Pulmonary artery endothelial cell (primary cell): Measurements from ENCODE around the gene POLR2H. TPM values are rescaled to one million over a fixed set of nuclear protein-coding genes. Genes with fewer than 3 reads are reported as not detected.
A peak's percentile ranks its signal among the peaks of the same experiment; 100 is the strongest.

Experiments
- DNase-seq: peaks from one replicate; pipeline ENCODE4 v3.0.0-alpha.2; 2011; ENCODE audit warnings: low read depth, low spot score
- total RNA-seq: library from RNA; depleted of rRNA; stranded (reverse); fragments of >200 nt; gene quantifications from 2 replicates; pipeline ENCODE4 v1.2.3, GENCODE V29; 2014

POLR2H gene
- total RNA-seq, 1 donor from 2014 or later: 106 TPM

DNA sequence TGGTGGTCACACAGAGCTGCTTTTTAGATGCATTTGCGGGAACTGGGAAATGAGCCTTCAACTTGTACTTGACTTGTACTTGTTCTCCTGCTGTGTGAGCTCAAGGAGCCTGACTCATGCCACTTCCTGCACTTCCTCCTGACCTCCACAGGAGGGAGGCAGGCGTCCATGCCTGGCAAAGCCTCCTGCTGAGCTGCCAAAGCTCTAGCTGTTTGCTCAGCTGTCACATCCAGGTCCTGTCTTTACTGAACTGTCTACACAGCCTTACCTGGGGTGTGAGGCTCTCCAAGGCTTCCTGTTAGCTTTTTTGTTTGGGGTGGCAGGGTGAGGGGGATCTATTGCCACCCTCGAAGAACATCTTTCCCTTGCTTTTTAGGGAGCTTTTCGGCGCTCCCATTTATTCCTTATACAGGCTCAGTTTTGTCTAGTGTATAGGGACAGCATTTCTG is 10.1 kb downstream of the POLR2H start:
- DNase-seq: peak; percentile 78

DNA sequence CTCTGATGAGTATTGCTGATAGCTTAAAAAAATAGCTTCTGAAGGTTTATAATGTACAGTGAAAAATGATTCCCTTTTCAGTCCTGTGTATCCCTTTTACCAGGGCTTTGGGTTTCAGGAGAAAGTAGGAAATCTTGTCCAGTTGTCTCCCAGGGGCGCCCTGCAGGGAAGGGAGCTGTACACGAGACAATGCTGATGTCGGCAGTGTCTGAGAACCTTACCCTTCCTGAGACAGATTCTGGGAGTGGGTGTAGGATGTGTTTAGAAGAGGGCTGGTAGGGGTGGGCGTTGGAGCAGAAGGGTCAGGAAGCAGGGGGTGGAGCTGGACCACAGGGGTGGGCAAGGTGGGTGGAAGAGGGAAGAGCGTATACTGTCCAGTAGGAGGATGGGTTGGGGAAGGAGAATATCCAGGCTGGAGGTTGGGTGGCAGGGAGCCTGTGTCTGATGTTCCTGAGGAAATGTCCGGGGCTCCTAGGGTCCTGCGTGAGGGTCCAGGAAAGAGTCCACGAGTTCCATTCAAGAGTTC is 10.8 kb downstream of the POLR2H start:
- DNase-seq: no peak

DNA sequence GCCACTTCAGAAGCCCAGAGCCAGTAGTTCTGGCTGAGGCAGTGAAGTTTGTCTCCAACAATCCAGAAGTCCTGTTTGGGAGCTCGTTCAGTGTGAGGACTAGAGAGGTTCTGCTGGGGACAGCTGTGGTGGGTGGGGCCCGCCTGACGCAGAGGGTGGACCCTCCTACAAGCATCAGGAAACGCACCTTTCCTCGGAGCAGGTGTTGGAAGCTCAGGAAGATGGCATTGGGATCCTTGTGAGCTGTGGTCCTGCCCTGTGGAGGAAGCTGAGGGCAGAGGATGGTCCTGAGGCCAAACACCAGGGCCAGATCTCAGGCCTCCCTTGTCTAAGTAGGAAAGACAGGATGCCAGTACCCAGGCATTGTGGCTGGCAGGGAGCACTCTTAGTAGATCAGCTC is 11.4 kb downstream of the POLR2H start:
- no peak for DNase-seq

DNA sequence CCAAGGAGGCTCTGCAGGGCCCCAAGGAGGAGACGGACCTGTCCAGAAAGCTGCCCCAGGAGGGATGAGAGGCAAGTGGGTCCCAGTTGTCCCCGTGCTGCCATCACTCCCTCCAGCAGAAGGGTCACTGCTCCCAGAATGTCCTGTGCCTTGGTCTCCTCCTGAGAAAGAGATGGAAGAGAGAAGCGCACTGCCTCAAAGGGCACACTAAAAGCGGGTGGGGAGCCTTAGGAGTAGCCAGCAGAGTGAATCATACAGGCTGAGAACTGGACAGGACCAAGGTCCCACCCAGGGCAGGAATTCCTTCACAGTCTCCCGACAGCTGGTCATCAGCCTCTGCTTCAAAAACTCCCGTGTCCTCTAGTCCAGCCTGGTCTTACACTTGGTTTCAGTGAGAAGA is 11.9 kb downstream of the POLR2H start:
- DNase-seq: no peak

DNA sequence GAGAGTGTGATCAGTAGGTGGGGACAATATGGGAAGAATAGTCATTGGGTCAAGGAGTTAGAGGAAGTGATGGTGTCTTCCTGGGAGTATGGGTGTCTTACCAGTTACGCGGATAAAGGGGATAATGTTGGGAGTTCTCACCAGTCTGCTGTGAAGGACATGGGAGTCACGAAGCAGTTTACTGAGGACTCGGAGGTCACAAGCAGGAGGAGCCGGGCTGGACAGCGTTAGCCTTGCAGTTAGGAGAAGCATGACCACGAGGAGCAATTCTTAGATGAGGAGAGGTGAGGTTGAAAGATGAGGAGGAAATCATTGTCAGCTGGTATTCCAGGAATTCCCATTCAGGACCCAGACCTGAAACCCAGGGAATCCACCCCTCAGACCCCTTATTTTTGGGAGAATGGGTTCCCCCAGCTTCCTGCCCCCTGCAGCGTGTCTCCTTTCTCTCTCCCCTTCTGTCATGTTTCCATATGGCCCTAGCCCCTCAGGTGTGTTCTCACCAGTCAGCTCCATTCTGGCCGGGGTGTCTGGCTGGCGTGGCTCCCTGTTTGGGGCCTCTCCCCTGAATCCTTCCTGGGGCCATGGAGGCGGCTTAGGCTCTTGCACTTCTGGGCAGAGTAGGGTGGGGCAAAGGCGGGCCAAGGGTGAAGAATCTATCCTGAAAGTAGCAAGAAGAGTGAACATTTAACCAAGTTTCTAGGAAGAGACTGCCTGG is 14.4 kb downstream of the POLR2H start:
- no peak for DNase-seq

DNA sequence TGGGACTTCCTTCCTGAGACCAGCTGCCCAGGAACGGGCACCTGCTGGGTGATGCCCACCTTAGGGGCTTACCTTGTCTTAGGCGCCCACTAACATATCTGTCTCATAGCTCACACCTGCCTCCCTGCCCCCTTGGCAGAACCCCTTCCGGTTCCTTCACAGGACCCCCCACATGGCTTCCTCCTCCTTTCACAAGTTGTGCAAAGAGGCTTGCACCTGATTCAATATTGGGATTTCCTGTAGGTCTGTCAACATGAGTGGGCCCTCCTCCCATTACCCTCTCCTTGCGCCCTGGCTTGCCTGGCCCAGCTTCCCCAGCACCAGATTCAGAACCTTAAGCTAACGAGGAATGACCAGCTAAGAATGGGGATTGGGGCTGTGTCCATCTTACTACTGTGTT is 15.9 kb downstream of the POLR2H start:
- DNase-seq: no peak

DNA sequence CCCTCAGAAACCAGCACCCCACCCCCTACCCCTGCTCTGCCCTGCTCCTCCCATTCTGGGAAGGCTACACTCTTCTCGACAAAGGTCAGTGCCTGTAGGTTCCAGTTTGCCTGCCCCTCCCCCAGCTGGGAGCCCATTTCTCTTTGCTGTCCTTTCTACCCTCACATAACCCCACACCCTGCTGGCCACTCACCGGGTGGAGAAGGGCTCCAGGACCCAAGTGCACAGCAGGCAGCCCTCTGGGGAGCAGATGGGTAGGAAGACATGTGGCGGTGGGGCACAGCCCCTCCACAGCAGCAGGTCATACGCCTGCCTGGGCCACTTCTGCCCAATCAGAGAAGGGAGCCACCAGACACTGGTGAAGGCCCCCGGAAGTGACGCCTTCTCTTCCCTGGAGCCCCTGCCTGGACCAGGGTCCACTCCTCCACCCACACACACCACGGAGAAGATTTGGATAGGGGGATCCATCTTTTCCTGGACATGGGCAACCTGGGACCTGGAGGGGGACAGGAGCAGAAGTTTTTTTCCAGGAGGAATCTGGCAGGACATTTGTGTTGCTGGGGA is 16.5 kb downstream of the POLR2H start, which contains the start of gene THPO:
Gene THPO (minus strand): TSS at position 326 of the 564 bp plus-strand sequence. CDS start 1,948 bp downstream, outside the sequence.
- DNase-seq: no peak

DNA sequence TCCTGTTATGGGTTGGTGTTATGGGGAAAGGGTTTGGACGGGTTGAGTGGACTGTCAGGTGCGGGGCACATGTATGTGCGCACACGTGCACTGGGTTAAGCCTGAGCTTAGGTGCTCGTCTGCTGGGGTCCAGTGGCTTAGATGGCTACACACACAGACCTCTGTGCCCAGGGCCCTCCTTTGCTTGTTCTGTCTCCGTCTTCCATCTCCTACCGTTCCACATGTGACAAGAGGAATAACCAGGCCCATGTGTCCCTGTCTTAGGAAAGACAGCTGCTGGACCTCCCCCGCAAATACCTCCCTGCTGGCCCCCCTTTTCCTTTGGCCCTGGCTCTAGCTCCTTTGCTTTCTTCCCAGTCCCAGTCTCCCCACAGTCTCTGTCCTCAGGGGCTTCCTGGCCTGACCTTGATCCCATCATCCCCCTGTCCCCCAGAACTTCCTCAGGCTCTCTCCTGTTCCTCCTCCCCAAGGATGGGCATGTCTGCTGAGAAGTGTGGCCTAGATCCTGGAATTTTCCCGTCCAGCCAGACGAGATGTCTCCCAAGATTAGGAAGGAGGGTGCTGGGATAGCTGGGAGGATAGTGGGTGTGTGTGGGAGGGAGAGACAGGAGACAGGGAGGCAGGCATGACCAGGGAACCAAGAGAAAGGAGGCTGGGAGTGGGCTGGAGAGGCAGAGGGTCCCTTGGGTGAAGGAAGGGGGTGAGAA is 17.3 kb downstream of the POLR2H start:
- DNase-seq: no peak

DNA sequence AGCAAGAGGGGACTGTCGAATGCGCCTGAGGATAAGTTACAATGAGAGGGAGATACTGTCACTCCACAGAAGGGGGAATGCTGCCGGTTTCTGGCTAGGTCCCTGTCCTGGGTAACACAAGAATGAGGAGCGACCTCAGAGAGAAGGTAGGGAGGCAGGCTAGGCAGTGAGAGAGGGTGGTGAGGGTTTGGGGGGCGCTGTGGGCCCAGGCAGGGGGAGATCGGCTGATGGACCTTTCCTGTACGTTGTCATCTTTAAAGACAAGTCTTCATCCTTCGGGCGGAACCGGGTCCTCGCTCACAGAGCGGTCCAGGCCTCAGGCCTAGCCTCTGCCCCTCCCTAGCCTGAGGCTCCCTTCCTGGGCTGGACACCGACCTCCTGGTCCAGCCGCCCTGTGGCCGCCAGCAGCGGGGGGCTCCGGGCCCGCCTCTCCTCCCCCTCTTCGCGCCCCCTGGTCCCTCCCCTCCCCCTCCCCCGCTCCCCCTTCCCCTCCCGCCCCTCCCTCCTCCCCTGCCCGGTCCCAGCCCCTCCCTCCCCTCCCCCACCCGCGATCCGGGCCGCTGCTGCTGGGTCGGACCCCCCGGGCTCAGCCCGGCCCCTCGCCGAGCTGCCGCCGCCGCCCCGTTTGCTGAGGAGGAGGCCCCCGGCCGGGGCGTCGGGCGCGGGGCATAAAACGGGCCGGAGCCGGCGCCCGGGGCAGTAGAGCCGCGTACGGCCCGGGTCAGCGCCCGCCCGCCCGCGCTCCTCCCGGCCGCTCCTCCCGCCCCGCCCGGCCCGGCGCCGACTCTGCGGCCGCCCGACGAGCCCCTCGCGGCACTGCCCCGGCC is 18.1 kb downstream of the POLR2H start, which contains the start of gene CHRD:
Gene CHRD (plus strand): TSS at position 697 of the 827 bp plus-strand sequence. CDS start 265 bp downstream, outside the sequence.
- DNase-seq: no peak

DNA sequence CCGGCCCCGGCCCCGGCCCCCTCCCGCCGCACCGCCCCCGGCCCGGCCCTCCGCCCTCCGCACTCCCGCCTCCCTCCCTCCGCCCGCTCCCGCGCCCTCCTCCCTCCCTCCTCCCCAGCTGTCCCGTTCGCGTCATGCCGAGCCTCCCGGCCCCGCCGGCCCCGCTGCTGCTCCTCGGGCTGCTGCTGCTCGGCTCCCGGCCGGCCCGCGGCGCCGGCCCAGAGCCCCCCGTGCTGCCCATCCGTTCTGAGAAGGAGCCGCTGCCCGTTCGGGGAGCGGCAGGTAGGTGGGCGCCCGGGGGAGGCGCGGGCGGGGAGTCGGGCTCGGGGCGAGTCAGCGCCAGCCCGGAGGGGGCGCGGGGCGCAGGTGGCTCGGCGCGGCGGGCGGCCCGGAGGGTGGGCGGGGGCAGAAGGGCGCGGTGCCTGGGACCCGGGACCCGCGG is 18.7 kb downstream of the POLR2H start:
- DNase-seq: no peak

DNA sequence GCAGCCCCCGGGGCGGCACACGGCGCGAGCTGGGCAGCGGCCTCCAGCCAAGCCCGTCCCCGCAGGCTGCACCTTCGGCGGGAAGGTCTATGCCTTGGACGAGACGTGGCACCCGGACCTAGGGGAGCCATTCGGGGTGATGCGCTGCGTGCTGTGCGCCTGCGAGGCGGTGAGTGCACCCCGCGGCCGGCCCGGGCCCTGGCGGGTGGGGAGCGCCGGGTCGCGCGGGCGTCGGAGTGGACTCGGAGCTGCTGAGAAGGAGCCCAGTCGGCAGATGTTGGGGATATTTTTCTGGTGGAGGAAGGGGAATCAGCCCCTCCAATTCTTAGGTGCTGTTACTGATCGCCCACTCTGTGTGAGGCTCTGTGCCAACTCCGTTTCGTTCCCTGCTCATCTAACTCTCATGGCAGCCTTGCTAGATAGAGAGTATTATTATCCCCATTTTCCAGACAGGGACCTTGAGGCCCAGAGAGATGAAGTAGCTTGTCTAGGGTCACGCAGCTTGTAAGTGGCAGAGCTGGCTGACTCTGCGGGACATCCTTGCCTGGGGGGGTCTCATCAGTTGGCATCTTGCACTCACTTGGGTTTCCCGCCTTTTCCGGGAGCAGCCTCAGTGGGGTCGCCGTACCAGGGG is 19.2 kb downstream of the POLR2H start:
- no peak for DNase-seq

DNA sequence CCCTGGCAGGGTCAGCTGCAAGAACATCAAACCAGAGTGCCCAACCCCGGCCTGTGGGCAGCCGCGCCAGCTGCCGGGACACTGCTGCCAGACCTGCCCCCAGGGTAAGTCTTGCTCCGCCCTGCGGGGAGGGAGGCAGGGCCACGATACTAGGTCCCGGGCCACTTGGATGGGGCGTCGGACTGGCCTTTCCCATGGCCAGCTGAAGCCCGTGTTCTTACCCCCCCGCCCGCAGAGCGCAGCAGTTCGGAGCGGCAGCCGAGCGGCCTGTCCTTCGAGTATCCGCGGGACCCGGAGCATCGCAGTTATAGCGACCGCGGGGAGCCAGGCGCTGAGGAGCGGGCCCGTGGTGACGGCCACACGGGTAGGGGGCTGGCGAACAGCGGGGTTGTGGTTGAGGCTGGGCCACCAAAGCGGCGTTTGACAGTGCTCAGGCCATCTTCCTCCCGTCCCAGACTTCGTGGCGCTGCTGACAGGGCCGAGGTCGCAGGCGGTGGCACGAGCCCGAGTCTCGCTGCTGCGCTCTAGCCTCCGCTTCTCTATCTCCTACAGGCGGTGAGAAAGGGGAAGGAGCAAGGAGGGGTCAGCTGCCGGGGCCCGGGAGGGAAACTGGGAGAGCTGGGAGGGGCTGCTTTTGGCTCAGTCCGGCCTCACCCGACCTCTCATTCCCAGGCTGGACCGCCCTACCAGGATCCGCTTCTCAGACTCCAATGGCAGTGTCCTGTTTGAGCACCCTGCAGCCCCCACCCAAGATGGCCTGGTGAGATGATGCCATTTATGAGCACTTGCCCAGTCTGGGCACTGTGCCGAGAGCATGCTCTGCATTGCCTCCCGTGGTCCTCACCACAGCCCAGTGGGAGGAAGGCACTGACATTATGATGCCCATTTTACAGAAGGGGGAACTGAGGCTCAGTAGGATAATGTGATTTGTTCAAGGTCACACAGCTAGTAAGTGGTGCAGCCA is 20.0 kb downstream of the POLR2H start:
- no peak for DNase-seq

DNA sequence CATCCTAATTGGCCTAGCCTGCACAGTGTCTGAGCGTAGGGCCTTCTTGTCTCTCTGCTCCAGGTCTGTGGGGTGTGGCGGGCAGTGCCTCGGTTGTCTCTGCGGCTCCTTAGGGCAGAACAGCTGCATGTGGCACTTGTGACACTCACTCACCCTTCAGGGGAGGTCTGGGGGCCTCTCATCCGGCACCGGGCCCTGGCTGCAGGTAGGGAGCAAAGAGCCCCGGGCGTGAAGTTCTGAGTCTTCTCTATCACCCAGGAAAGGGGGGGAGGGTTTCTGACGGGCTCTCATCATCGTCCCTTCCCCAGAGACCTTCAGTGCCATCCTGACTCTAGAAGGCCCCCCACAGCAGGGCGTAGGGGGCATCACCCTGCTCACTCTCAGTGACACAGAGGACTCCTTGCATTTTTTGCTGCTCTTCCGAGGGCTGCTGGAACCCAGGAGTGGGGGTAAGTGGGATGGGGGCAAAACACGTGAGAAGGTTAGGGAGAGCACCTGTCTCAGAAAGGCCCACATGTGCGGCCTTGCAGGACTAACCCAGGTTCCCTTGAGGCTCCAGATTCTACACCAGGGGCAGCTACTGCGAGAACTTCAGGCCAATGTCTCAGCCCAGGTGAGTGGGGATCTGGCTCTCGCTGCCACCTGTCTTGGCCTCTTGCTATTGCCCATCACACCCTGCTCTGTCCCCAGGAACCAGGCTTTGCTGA is 21.0 kb downstream of the POLR2H start:
- DNase-seq: no peak

DNA sequence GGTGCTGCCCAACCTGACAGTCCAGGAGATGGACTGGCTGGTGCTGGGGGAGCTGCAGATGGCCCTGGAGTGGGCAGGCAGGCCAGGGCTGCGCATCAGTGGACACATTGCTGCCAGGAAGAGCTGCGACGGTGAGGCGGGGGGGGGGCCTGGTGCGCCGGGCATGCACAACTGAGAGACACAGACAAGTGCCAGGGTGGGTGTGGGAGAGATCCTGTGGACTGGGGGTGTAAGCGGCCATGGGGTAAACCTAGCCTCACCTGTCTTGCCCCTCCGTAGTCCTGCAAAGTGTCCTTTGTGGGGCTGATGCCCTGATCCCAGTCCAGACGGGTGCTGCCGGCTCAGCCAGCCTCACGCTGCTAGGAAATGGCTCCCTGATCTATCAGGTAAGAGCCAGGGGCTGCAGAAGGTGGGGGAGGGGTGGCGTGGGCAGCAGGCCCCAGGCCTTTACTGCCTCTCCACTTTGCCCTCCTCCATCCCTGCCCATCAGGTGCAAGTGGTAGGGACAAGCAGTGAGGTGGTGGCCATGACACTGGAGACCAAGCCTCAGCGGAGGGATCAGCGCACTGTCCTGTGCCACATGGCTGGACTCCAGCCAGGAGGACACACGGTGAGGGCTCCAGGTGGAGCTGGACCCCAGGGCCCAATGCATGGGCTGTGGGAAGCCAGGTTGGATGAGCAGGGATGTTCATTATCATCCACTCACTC is 21.7 kb downstream of the POLR2H start:
- no peak for DNase-seq

DNA sequence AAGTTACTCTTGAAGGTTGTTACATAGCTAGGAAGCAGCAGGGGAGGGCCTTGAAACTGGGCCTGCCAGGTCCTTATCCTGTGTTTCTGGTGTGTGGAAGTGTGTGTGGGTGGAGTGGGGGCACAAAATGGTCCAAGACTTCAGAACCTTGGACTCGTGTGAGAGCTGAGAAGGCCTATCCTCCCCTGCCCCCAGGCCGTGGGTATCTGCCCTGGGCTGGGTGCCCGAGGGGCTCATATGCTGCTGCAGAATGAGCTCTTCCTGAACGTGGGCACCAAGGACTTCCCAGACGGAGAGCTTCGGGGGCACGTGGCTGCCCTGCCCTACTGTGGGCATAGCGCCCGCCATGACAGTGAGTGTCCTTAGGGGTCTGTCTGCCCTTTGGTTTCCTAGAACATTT is 22.8 kb downstream of the POLR2H start:
- no peak for DNase-seq

DNA sequence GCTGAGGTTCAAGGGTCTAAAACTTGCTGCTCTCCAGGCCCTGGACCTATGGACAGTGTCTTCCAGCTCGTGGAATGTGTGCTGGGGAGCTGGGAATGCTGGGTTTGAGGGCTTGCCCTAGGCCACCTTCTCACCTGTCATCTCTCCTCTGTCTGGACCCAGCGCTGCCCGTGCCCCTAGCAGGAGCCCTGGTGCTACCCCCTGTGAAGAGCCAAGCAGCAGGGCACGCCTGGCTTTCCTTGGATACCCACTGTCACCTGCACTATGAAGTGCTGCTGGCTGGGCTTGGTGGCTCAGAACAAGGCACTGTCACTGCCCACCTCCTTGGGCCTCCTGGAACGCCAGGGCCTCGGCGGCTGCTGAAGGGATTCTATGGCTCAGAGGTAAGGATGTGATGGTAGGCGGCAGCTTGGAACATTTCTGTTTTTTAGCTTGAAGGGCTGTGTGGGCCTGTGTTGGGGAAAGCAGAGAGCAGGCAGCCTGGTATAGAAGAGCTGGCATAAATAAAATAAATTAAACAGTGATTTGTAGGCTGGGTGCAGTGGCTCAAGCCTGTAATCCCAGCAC is 23.4 kb downstream of the POLR2H start:
- no peak for DNase-seq

DNA sequence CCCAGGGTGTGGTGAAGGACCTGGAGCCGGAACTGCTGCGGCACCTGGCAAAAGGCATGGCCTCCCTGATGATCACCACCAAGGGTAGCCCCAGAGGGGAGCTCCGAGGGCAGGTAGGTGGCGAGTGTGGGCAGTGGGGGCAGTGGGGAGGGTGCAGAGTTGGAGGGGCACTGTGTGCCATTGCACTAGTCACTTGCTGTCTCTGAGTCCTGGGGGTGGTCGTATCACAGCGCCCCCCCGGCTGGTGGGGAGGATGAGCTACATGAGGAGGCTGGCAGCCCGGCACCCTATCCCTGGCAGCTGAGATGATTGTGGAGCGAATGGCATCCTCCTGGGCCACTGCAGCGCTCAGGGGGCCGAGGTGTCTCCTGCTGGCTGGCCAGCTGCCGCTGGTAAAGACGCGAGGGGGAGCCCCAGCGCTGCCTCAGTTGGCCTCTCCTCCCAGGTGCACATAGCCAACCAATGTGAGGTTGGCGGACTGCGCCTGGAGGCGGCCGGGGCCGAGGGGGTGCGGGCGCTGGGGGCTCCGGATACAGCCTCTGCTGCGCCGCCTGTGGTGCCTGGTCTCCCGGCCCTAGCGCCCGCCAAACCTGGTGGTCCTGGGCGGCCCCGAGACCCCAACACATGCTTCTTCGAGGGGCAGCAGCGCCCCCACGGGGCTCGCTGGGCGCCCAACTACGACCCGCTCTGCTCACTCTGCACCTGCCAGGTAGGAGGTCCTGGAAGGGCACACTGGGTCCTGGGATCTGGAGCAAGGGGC is 24.7 kb downstream of the POLR2H start:
- no peak for DNase-seq
